ENCODE measurements around the gene PPA2. TPM values are rescaled to one million over a fixed set of nuclear protein-coding genes. Genes with fewer than 3 reads are reported as not detected.

The PPA2 gene
- total RNA-seq, 1 experiment from 2014 or later, result 76.4 TPM

DNA sequence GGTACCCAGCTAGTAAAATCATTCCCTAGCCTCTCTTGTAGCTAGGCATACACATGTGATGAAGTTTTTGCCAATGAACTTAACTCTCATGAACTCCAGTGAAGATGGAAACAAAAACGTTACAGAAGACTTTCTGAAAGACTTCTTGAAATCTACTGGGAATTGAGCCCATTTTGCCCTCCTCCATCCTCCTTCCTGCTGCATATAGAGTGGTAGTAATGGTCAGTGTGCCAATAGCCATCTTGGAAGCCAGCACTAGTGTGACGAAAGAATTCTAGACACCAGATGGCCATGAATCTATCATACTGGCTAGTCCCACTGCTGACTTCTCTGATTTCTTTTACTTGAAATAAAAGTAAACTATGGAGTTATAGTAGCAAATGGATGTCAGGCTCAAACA, 30.9 kb upstream of the PPA2 start:
- no peaks in the 10 kb centered on the region for H3K23me2 ChIP-seq (ENCODE audit: insufficient read length, low read depth, low read length, poor library complexity, severe bottlenecking)
- peaks cover 6% of the 10 kb centered on the region for H3K27me3 Mint-ChIP-seq (ENCODE audit: low read depth)
- no CpG with 5 or more reads among the region's 2 CpGs for WGBS (ENCODE audit: extremely low coverage, insufficient read length, low lambda C conversion rate)
- H3K79me2 ChIP-seq (ENCODE audit: insufficient read depth, low read length), result no peaks in the 10 kb centered on the region
- no peak overlapping the region for H3K27ac ChIP-seq (ENCODE audit: insufficient read length, low read depth, low read length)
- no peak overlapping the region for H4K91ac ChIP-seq (ENCODE audit: insufficient read length, low read depth, low read length)
- no peak overlapping the region for H4K8ac ChIP-seq (replicated peaks; ENCODE audit: insufficient read length, low read depth, low read length)
- H3K4me2 ChIP-seq (ENCODE audit: insufficient read depth, insufficient read length, low read length), result no peak overlapping the region
- H2BK120ac ChIP-seq (ENCODE audit: low read depth, low read length, poor library complexity, severe bottlenecking), result no peak overlapping the region
- no peak overlapping the region for H2BK12ac ChIP-seq (ENCODE audit: insufficient read length, low read depth, low read length)
- no peaks in the 10 kb centered on the region for H3K79me1 ChIP-seq (ENCODE audit: insufficient read depth, low read depth, low read length, poor library complexity, severe bottlenecking)
- no peaks in the 10 kb centered on the region for H3K27me3 ChIP-seq (ENCODE audit: insufficient read depth, low read length)
- H3K9me3 ChIP-seq (ENCODE audit: control insufficient read depth, low read depth, low read length), result no peaks in the 10 kb centered on the region
- no peaks in the 10 kb centered on the region for H4K20me1 ChIP-seq (ENCODE audit: control insufficient read depth, insufficient read depth, insufficient read length)
- DNase-seq, result no peak
- no peak overlapping the region for H3K23ac ChIP-seq (ENCODE audit: insufficient read length, low read depth, low read length)
- H3K36me3 Mint-ChIP-seq (ENCODE audit: insufficient read depth in 1 of 3, low read depth in 3 of 3), result no peaks in the 10 kb centered on the region
- H3K56ac ChIP-seq (ENCODE audit: insufficient read length, low read depth, low read length), result no peak overlapping the region
- H3T11ph ChIP-seq (ENCODE audit: low read length), result no peak overlapping the region
- H3K4me1 Mint-ChIP-seq, result no peaks in the 10 kb centered on the region
- no peak overlapping the region for H2BK20ac ChIP-seq (ENCODE audit: low read depth, low read length, poor library complexity, severe bottlenecking)
- H3K9me3 Mint-ChIP-seq, result peaks cover 0 to 3% of the 10 kb centered on the region in 2 experiments; a peak in 3 of 5 replicates
- H2AFZ ChIP-seq (ENCODE audit: low read length), result no peak overlapping the region
- no peak overlapping the region for H3K27ac Mint-ChIP-seq
- H2AK5ac ChIP-seq (ENCODE audit: insufficient read length, low read length), result no peak overlapping the region
- no peak overlapping the region for H3K14ac ChIP-seq (ENCODE audit: insufficient read depth, low read length)
- no peak overlapping the region for H3K4me3 Mint-ChIP-seq
- H3K18ac ChIP-seq (ENCODE audit: insufficient read length, low read depth, low read length), result no peak overlapping the region
- H3K9ac ChIP-seq (ENCODE audit: extremely low read depth, insufficient read length, low read length), result no peak overlapping the region
- no peak overlapping the region for H3K4ac ChIP-seq (ENCODE audit: low read depth, low read length)
- H4K5ac ChIP-seq (ENCODE audit: insufficient read length, low read depth, low read length), result no peak overlapping the region
- H3K4me1 ChIP-seq (ENCODE audit: insufficient read depth, low read length), result no peaks in the 10 kb centered on the region
- no peak overlapping the region for H2BK15ac ChIP-seq (ENCODE audit: low read depth, low read length)
- TF ChIP-seq CTCF (conservative IDR thresholded peaks at IDR 0.05), result no peak
- no peak overlapping the region for H2BK5ac ChIP-seq (ENCODE audit: insufficient read length, low read length)

Measured in H9 (cell line).